Measurements from ENCODE around the gene RRAGB.

RRAGB gene

DNA sequence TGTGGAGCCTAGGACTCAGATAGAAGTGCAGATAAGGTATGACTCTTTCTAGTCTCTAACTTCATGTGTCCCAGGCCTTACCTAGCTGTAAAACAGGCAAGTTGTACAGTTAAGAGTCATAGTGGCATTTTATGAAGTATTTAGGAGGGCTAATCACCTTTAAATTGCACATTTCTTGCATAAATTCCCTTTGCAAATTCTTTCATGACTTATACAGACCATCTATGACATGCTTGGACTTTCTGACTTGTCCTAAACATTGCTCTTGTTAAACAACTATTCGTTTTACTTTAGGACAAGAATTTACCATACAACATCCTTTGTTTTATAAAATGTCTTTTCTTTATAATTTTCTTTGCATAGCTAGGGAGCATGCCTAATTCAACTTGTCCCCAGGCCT lies 7.8 kb upstream of the RRAGB start:
- peak; percentile 25 for DNase-seq (ENCODE audit: low read depth, low spot score)
- no peak overlapping the region for H3K4me3 ChIP-seq (ENCODE audit: low read depth, low read length)
- TF ChIP-seq CTCF (IDR thresholded peaks at IDR 0.05; ENCODE audit: low read depth, low read length), result no peak
- in situ Hi-C loops (cut with HindIII; ENCODE audit: low sequenced_read_pairs), result no loop called here

DNA sequence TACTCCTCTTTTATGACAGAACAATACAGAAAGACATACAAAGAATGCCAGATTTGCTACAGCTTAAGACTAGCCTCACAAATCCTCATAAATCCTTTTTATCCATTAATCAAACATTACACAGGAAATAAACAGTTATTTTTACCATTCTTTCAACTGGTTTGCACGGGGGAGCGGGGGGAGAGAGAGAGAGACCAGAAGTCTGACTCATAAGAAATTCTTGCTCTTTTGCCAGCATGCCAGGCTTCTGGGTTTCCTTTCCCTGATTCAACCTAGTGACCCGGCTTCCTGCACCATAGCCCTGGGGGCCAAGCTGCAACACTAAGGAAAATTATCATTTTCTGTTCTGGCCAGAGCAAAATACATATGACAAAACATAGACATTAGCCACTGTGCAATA lies 6.8 kb upstream of the RRAGB start:
- H3K4me3 ChIP-seq (ENCODE audit: low read depth, low read length), result no peak overlapping the region
- in situ Hi-C loops (cut with HindIII; ENCODE audit: low sequenced_read_pairs), result no loop called here
- DNase-seq (ENCODE audit: low read depth, low spot score), result peak; percentile 15
- TF ChIP-seq CTCF (IDR thresholded peaks at IDR 0.05; ENCODE audit: low read depth, low read length), result no peak

DNA sequence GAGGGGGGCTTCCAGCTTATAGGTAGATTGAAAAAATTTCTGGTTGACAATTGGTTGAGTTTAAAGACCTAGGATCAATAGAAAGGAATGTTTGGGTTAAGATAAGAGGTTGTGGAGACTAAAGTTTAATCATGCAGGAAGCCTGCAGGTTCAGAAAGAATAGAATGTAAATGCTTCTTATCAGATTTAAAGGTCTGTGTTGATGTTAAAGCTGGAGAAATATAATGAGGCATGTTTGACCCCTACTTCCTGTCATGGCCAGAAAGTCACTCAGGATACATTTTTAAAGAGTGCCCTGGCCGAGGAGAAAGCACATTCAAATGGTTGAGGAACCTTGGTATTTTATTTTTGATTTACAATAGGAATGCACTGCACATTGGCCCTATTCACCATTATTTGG lies 3.9 kb upstream of the RRAGB start:
- TF ChIP-seq CTCF (IDR thresholded peaks at IDR 0.05; ENCODE audit: low read depth, low read length), result no peak
- no peak overlapping the region for H3K4me3 ChIP-seq (ENCODE audit: low read depth, low read length)
- in situ Hi-C loops (cut with HindIII; ENCODE audit: low sequenced_read_pairs), result no loop called here
- no peak for DNase-seq (ENCODE audit: low read depth, low spot score)

- DNase-seq (ENCODE audit: low read depth, low spot score), result no peak
- in situ Hi-C loops (cut with HindIII; ENCODE audit: low sequenced_read_pairs), result no loop called here
- no peak overlapping the region for H3K4me3 ChIP-seq (ENCODE audit: low read depth, low read length)
- no peak for TF ChIP-seq CTCF (IDR thresholded peaks at IDR 0.05; ENCODE audit: low read depth, low read length)
These were observed 3.4 kb upstream of the RRAGB start for GRCh38 chrX:55714161-55714560.

DNA sequence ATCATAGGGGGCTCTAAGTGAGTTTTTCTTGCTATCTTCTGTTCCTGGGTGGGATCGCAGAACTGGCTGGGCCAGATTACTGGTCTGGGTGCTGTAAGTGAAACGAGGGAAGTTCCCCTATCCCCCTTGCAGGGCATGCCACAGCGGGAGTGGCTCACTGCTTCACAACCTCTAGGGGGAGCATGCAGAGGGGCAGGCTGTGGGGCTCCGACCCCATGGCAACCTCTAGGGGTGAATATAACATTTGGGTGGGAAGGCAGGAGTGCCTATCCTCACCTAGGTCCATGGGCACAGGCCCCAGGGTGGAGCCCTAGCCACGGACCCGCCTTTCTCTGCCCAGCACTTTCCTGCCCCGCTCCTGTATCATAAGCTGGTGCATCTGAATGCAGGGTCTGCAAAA lies 1.7 kb upstream of the RRAGB start:
- no peak overlapping the region for H3K4me3 ChIP-seq (ENCODE audit: low read depth, low read length)
- no peak for DNase-seq (ENCODE audit: low read depth, low spot score)
- peak; percentile 3 for TF ChIP-seq CTCF (IDR thresholded peaks at IDR 0.05; ENCODE audit: low read depth, low read length)
- in situ Hi-C loops (cut with HindIII; ENCODE audit: low sequenced_read_pairs), result no loop called here

- in situ Hi-C loops (cut with HindIII; ENCODE audit: low sequenced_read_pairs), result no loop called here
- peak overlapping the region; percentile 78 for H3K4me3 ChIP-seq (ENCODE audit: low read depth, low read length)
- TF ChIP-seq CTCF (IDR thresholded peaks at IDR 0.05; ENCODE audit: low read depth, low read length), result no peak
- no peak for DNase-seq (ENCODE audit: low read depth, low spot score)
These were observed 612 bp upstream of the RRAGB start for GRCh38 chrX:55716937-55717336.

- no peak for TF ChIP-seq CTCF (IDR thresholded peaks at IDR 0.05; ENCODE audit: low read depth, low read length)
- in situ Hi-C loops (cut with HindIII; ENCODE audit: low sequenced_read_pairs), result no loop called here
- no peak for DNase-seq (ENCODE audit: low read depth, low spot score)
- no peak overlapping the region for H3K4me3 ChIP-seq (ENCODE audit: low read depth, low read length)
These were observed 14.3 kb downstream of the RRAGB start for GRCh38 chrX:55731826-55732225.
